MM.1S (cell line): ENCODE results near the gene PPIH.

Source experiments
- EZH2 ChIP-seq: fragments of 300-600 bp; sonication (generic); optimal IDR thresholded peaks from 2 replicates; pipeline ENCODE3; 2017; ENCODE audit warnings: low read depth, mild to moderate bottlenecking, antibody characterized with exemption, low read length, mixed read lengths
- EZH2phosphoT487 ChIP-seq: fragments of 300-600 bp; sonication (generic); IDR thresholded peaks from 2 replicates; pipeline ENCODE4 v1.6.1; 2018; ENCODE audit warnings: antibody characterized with exemption, low read length
- TF ChIP-seq, protein P1 (sequence below): fragments of 300-600 bp; sonication (generic); IDR thresholded peaks from 2 replicates; pipeline ENCODE4 v1.5.1; 2016; ENCODE audit warnings: antibody characterized with exemption, low read length, mixed read lengths

DNA sequence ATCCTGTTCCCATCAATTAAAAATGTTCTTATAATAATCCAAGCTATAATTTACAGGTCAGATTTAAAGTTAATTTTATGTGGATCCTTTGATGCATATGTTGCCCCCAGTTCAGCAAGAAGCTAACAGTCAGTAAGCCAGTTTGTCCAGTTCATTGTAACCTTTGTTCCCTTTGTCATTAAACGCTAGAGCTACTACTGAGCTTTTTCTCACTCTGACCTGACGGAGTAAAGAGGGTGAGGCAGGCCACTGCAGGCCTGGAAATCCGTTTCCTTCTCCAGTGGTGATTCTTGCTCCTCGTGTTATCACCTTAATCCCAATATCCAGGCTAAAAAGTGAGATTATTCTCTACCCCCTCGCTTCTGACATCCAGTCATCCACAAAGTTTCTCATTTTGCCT, 34.2 kb downstream of the PPIH start:
- TF ChIP-seq, protein P1, sequence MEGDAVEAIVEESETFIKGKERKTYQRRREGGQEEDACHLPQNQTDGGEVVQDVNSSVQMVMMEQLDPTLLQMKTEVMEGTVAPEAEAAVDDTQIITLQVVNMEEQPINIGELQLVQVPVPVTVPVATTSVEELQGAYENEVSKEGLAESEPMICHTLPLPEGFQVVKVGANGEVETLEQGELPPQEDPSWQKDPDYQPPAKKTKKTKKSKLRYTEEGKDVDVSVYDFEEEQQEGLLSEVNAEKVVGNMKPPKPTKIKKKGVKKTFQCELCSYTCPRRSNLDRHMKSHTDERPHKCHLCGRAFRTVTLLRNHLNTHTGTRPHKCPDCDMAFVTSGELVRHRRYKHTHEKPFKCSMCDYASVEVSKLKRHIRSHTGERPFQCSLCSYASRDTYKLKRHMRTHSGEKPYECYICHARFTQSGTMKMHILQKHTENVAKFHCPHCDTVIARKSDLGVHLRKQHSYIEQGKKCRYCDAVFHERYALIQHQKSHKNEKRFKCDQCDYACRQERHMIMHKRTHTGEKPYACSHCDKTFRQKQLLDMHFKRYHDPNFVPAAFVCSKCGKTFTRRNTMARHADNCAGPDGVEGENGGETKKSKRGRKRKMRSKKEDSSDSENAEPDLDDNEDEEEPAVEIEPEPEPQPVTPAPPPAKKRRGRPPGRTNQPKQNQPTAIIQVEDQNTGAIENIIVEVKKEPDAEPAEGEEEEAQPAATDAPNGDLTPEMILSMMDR: no peak
- TF ChIP-seq EZH2 (no peak), EZH2phosphoT487 (no peak)
